Activated T-cell treated with anti-CD3 and anti-CD28 coated beads for 48 hours (primary cell): Measurements from ENCODE around the gene CNN1.

Experiments used
- DNase-seq: peaks from one replicate; pipeline ENCODE4 v3.0.0-alpha.2; 2020; ENCODE audit warnings: low read depth

Gene CNN1

DNA sequence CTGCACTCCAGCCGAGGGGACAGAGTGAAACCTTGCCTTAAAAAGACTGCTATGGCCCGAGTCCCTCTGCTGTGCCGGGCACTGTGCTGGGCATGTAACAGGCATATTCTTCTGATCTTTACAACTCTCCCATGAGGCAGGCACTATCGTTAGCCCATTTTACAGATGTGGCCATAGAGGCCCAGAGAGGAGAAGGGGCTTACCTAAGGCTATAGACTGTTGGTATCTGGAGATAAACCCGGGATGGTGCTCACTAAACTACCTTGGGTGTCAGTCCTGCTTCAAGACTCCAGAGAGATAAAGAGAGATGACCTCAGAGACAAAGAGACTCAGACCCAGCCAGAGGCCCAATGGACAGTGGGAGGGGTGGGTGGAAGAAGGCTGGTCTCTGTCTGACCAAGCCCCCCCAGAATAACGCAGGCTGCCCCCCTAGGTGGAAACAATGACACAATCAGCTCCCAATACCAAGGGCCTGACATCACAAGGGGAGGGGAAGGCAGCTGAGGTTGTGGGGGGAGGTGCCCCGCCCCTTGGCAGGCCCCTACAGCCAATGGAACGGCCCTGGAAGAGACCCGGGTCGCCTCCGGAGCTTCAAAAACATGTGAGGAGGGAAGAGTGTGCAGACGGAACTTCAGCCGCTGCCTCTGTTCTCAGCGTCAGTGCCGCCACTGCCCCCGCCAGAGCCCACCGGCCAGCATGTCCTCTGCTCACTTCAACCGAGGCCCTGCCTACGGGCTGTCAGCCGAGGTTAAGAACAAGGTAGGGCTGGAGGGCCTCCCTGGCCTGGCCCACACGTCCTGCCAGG, at the start of gene CNN1:
Gene CNN1 (plus strand): TSS at position 620 of the 805 bp plus-strand sequence. CDS start 77 bp downstream, at position 697.
- DNase-seq: no peak

- no peak for DNase-seq
Observed at GRCh38 chr19:11489378-11489777, 49.3 kb upstream of the CNN1 start.

DNA sequence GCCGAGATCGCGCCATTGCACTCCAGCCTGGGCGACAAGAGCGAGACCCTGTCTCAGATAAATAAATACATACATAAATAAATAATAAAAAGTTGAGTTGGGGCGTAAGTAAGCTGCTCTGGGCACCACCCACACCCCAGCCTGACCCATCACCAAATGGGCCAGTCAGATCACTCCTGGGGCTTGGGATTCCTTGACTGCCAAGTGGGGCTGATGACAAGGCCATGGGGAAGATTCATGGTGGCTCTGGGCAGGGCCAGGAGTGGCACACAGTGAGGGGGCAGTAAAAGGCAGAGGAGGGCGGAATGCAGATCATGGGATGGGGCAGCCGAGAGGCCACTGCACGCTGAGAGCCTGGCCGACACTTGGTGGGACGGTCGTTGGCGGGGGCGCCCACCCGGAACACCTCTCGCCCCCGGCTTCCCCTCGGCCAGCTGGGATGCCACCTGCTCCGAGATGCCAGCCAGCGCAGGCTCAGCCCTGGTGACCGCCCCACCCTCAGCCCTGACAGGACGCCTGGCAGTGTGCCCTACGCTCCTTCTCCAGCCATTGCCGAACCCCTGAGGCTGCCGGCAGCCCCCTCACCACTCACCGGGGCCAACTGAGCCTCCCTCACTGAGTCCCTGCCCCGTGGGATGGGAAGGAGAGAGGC, 43.9 kb upstream of the CNN1 start:
- no peak for DNase-seq

GRCh38 chr19:11495481-11495880, 43.2 kb upstream of the CNN1 start:
- DNase-seq: no peak

DNA sequence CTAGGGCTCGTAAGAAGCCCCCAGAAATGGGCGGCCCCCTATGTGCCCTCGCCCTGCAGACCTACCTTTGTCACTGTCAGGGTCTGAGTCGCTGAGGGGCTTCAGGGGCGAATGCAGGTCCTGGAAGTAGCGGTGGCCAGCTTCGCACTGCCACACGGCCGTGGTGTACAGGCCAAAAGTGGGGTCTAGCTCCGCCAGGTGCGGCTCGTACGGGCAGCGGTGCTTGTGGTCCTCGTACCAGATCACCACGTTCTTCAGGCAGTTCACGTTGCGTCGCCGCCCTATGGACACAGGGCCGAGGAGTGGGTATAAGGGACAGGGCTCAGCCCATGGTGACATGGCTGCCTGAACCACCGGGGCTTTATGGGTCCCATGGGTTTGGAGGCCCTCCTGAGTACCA, 42.8 kb upstream of the CNN1 start:
- DNase-seq: no peak

DNA sequence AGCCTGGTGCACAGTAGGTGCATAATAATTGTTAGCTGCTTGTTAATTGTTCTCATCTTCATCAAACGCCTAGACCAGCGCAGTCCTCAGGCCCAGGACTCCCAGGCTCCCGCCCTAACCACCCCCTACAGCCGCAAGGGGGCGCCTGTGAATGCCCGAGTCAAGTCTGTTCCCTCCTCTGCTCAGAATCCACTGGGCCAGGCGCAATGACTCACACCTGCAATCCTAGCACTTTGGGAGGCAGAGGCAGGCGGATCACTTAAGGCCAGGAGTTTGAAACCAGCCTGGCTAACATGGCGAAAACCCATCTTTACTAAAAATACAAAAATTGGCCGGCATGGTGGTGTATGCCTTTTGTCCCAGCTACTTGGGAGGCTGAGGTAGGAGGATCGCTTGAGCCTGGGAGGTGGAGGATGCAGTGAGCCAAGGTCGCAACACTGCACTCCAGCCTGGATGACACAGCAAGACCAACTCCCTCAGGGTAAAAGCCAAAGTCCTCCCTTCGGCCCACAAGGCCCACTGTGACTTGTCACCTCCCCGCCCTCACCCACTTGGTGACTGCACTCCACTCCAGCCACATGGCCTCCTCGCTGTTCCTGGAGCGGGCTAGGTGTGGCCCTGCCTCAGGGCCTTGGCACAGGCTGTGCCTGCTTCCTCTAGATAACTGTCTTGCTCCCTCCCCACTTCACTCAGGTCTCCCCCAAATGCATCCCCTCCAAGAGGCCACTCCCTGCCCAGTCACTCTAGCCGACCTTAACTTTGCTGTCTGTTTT, 42.1 kb upstream of the CNN1 start:
- DNase-seq: peak; percentile 63

GRCh38 chr19:11499220-11499726, 39.4 kb upstream of the CNN1 start:
- DNase-seq: no peak

DNA sequence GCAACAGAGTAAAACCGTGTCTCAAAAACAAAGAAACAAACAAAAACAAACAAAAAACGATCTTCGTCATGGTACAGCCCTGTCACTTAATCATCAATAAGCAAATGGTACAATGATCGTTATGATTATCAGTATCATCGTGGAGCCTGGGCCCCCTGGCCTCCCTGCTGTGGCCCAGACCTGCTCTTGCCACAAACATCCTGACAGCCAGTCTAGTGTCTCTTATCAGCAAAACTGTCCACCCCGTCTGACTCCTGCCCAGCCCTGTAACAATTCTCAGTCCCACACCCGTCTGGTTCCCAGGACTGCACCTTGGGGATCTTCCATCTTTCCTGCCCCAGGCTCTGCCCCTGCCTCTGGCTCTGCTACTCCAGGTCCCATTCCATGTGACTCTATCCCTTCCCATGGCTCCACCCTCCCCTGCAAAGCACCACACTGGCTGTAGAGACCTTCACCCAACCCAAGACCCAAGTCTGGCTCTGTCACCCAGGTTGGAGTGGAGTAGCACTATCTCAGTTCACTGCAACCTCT, 38.7 kb upstream of the CNN1 start:
- no peak for DNase-seq

GRCh38 chr19:11504502-11505031, 34.1 kb upstream of the CNN1 start:
- DNase-seq: no peak

DNA sequence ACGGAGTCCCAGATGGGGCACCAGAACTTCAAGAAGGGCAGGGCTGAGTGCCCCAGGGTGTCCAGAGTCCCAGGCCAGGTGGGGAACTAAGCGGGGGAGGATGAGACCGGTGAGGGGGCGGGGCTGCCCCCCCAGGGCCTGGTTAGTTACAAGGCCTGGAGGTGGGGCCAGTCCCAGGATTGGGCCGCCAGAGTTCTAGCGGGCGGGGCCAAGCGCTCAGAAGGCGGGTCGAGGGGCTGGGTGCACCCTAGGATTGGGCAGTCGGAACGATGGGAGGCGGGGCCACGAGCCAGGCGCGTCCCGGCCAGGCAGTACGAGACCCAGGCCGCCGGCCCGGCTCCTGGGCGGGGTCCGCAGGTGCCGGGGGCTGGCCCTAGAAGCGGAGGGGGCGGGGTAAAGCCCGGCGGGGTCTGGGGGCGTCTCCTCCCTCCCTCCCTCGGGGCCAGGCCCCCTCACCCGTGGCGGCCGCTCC, 33.6 kb upstream of the CNN1 start:
- peak; percentile 99 for DNase-seq

GRCh38 chr19:11505504-11506100, 33.0 kb upstream of the CNN1 start, which contains the start of gene ZNF653:
Gene ZNF653 (minus strand): TSS chr19:11505839. CDS start chr19:11505786, 53 bp downstream.
- DNase-seq: peak; percentile 90

- no peak for DNase-seq
Observed at GRCh38 chr19:11506101-11506555, 32.5 kb upstream of the CNN1 start.

DNA sequence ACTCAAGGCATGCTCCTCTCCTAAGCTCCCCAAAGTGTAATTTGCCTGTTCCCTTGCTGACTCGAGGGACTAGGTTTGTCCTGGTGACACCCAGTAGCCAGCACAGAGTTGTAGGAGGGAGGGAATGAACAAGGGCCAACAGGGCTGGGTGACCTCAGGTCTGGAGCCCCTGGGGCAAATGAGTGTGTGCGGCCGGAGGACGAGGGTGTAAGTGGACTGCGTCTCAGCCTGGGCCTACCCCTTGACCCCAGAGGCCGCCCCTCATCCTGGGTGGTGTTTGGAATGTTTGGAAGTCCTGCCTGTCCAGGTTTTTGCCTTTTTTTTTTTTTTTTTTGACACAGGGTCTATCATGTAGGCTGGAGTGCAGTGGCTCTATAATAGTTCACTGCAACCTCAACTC, 31.7 kb upstream of the CNN1 start:
- DNase-seq: no peak

GRCh38 chr19:11507370-11508078, 31.1 kb upstream of the CNN1 start:
- no peak for DNase-seq

DNA sequence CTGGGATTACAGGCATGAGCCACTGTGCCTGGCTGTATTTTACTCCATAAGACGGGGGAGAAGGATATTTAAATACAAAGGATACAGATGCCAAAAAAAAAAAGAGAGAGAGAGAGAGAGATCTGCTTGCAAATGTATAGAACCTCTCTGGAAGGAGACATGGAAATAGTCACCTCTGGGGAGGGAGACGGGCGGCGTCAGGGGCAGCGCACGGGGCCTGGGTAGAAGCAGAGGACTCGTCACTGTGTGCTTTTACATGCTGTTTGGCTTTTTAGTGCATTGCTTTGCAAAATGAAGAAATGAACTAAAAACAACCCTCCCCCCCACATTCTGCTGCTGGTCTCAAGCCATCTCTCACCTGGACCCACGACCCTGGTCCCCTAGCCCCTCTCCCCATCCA, 28.2 kb upstream of the CNN1 start:
- DNase-seq: no peak

GRCh38 chr19:11513946-11514345, 24.7 kb upstream of the CNN1 start:
- no peak for DNase-seq

DNA sequence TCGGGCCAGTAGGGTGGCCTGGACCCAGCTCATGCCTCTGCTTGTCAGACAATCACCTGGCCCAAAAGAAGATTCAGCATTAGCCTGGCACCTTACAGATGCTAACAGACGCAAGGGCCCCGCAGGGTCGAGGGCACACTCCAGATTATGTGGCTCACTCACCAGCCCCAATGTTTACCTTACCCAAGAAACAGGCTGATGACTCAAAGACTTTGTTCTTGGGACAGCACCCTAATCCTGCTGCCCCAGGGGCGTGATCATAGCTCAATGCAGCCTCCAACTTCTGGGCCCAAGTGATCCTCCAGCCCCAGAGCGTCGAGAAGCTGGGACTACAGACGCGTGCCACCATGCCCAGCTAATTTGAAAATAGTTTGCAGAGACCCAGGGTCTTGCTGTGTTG, 19.5 kb upstream of the CNN1 start:
- DNase-seq: no peak

DNA sequence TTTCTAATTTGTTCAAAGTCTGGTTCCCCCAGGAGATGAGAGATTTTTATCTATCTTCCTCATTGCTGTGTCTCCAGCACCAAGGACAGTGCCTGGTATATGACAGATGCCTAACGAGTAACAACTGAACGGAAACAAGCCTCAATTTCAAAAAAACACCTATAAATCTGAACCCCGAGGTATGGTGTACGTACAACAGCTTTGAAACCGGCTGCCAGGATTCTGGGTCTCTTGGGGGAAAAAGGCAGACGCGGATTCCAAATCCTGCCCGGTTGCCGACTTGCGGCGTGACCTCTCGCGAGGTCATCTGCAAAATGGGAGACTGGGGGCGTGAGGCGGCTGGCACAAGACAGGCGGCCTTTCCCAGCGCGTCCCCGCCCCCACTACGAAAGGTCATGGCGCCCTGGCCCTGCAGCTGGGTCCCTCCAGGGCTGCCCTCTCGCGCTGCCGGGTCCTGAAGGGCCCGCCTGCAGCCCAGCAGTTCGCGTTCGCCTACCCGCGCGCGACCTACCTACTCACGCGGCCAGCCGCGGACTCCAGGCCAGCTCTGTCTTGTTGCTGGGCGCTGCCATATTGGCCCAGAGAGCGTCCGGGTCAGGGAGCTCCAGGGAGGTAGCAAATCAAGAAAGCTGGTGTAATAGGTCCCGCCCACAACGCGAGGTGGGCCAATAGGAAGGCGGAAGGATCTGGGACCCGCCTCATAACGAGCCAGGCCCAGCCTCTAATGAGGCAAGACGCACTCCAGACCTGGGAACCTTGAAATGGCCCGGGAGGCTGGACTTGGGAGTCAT, 9.9 kb upstream of the CNN1 start, which contains the start of gene ECSIT:
Gene ECSIT (minus strand): TSS at position 584 of the 791 bp plus-strand sequence. CDS start 9,964 bp downstream, outside the sequence.
- DNase-seq: peak; percentile 90

DNA sequence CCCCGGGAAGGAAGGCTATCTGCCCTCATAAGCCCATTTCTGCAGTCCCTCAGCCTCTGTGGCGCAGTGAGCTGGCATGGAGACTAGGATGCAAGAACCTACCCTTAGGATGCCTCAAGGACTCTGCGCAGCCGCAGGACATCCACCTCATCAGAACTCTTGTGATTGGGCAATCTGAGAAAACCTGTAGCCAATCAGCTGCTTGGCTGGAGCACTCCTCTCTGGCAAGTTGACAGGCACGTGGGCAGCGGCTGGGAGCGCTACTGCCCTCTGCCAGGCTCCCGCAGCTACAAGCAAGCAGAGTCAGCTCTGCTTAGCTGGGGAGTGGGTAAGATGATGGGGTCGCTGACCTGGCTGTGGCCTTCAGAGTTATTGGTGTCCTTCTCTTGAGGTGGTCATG, 8.2 kb upstream of the CNN1 start:
- peak; percentile 58 for DNase-seq

DNA sequence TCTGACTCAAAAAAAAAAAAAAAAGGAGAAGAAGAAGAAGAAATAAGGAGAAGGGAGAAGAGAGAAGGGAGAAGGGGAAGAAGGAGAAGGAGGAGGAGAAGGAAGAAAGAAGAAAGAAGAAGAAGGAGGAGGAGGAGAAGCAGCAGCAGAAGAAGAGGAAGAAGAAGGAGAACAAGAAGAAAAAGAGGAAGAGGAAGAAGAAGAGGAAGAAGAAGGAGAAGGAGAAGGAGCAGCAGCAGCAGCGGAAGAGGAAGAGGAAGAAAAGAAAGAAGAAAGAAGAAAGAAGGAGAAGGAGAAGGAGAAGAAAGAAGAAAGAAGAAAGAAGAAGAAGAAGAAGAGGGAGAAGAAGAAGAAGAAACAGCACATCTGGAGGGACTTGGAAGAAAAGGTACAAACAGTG, 4.1 kb upstream of the CNN1 start:
- no peak for DNase-seq
